Ovary (tissue), 3 donors: ENCODE data around the gene C8B.

Source experiments
- EP300 ChIP-seq: sonication (generic); formaldehyde crosslinking; IDR thresholded peaks from one replicate; pipeline ENCODE4 v1.6.1; 2017; ENCODE audit warnings: antibody characterized with exemption
- POLR2A ChIP-seq: fragments of 450-650 bp; IDR thresholded peaks from one replicate; pipeline ENCODE4 v1.6.1; 2017; ENCODE audit warnings: antibody characterized with exemption, mild to moderate bottlenecking, moderate library complexity
- TF ChIP-seq, protein P1 (sequence below), 3 donors: fragments of 450-650 bp in 2 of 3; fragments of 200-600 bp in 1 of 3; IDR thresholded peaks; one replicate each; pipeline versions ENCODE4 v1.5.1 to v1.8.0; 2016 to 2022; ENCODE audit warnings: antibody characterized with exemption in 3 of 3, mild to moderate bottlenecking in 1 of 3
- donor health status: DM: no; HTN: no; CAD: no.

DNA sequence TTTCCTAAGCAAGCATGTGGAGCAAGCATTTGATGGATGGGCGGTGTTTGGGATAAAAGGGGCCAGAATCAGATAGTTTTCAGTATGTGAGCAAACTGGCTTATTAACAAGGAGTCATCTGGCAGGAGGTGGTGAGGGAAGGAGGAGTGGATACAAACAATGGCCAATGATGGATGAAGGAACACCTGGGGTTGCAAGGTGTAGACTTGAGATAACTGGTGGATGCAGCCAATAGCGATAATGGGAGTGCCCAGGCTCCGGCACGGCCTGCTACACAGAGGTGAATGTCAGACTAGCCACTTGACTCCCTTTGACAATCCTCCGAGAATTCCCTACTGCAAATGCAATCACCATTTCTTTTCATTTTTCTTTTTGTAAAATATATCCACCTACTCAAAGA lies 41.7 kb downstream of the C8B start:
- TF ChIP-seq, protein P1, sequence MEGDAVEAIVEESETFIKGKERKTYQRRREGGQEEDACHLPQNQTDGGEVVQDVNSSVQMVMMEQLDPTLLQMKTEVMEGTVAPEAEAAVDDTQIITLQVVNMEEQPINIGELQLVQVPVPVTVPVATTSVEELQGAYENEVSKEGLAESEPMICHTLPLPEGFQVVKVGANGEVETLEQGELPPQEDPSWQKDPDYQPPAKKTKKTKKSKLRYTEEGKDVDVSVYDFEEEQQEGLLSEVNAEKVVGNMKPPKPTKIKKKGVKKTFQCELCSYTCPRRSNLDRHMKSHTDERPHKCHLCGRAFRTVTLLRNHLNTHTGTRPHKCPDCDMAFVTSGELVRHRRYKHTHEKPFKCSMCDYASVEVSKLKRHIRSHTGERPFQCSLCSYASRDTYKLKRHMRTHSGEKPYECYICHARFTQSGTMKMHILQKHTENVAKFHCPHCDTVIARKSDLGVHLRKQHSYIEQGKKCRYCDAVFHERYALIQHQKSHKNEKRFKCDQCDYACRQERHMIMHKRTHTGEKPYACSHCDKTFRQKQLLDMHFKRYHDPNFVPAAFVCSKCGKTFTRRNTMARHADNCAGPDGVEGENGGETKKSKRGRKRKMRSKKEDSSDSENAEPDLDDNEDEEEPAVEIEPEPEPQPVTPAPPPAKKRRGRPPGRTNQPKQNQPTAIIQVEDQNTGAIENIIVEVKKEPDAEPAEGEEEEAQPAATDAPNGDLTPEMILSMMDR (IDR thresholded peaks at IDR 0.05) = no peak
- no peak for TF ChIP-seq EP300
- no peak for TF ChIP-seq POLR2A
